NCI-H2196 (cell line): Measurements from ENCODE around the gene CDC27.
A peak's percentile ranks its signal among the peaks of the same experiment; 100 is the strongest.
"Not testable (repeated sequence)": the region's sequence is repeated elsewhere in the genome, so short reads cannot be mapped to it uniquely, and the experiment has no call there.

Source experiments
- DNase-seq: peaks from one replicate; lab custom pipeline; 2025; ENCODE audit not compliant: unreplicated experiment; lab: John Stamatoyannopoulos, UW

The CDC27 gene

DNA sequence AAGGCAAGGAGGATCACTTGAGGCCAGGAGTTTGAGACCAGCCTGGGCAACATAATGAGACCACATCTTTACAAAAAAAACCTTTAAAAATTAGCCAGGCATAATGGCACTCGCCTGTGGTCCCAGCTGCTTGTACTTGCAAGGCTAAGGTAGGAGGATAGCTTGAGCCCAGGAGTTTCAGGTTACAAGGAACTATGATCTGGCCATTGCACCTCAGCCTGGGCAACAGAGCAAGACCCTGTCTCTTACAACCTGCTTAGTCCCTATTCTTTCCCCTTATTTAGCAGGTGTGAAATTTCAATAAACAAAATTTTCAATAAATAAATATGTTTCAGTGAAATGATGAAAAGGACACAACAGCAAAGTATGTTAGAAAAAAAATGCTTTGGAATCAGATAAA is 114.7 kb downstream of the CDC27 start:
- not testable (repeated sequence) for DNase-seq

DNA sequence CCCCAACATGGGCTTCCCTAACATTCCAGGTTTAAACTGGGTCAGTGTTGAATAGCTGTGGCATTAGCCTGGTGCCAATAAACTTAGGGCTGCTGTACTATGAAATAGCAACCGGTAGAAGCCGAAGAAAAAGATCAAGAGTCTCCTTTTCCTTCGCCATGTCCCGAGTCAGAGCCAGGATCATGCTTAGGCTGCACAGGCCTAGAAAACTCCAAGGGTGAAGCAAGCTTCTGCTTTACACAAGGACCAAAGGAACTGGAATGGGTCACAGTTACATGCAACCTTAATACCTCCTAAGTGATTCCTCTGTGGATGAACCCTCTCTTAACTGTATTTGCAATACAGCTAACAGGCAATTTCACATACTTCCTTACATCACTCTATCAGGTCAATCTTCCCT is 115.5 kb downstream of the CDC27 start:
- not testable (repeated sequence) for DNase-seq

DNA sequence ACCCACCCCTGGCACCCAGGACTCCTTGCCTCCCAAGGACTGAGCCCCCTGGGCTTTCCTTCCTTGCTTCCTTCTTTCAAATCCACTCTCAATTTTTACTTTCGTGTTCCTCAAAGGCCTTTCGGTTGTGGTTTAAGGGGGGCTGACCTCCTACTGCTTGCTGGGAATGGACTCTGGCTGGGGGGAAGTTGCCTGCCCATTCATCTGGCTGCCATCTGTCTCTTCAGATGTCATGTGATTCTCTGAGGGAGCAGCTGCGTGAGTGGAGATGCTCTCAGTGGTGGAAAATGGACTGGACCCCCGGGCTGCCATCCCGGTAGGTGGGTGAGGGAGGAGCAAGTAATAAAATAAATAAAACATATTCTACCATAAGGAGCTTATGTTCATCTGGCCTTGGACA is 116.2 kb downstream of the CDC27 start:
- DNase-seq, result no peak

- DNase-seq, result not testable (repeated sequence)
These were observed 117.9 kb downstream of the CDC27 start for GRCh38 chr17:47071171-47071570.

DNA sequence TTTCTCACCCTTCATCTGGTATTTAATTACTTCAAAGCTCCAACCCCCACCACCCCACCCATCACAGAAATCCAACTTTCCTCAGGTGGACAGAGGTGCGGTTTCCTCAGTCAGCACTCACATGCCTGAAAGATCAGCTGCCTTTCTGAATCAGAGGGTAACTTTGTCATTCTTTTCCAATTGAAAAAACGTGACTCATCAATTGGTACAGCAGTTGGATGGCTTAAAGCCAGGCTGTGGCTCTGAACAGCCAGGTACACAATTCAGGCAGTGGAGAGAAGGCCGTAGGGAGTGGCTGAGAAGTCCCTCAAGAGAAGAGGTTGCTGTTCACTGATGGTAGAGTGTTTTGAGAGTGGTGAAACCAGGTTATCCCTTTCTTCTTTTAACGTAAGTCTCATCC is 118.8 kb downstream of the CDC27 start:
- DNase-seq, result peak; percentile 75
